Skin epidermis (tissue), 12 donors: ENCODE data around the gene GULP1.
A peak's percentile ranks its signal among the peaks of the same experiment; 100 is the strongest.
"Not testable (repeated sequence)": the region's sequence is repeated elsewhere in the genome, so short reads cannot be mapped to it uniquely, and the experiment has no call there.

Source experiments
- H3K27ac ChIP-seq, 21 experiments: fragments of 200-600 bp; sonication (generic) in 11 of 21; one replicate each; pipeline ENCODE4 v1.5.0; 2020; ENCODE audit warnings: mild to moderate bottlenecking in 3 of 21, inconsistent platforms in 2 of 21, moderate library complexity in 2 of 21
- H3K4me3 ChIP-seq, 7 experiments: fragments of 200-600 bp; sonication (generic) in 2 of 7; one replicate each; pipeline ENCODE4 v1.5.0; 2020; ENCODE audit warnings: inconsistent platforms in 2 of 7, mild to moderate bottlenecking in 2 of 7, moderate library complexity in 1 of 7

The GULP1 gene

DNA sequence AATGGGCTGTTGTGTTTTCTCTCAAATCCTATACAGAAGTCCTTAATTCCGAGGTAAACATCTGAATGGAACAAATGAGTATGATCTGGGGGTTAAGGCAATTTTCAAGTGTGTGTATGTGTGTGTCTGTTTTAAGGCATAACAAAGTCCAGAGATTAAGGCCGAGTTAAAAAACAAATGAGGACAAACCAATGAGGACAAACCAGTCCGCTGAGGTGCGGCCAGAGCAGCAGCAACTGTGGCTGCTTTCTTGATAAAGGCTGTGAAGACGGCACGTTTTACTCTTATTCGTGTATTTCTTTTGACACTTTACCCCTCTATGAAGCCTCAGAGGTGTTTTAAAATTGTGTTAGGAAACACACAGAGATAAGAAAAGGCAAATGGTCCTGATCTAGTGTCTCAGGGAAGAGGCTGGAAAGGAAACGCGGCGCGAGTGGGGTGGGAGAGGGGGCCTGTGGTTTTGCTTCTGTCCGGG is 495 bp upstream of the GULP1 start:
- Histone ChIP-seq H3K27ac (peak overlapping the region in 18 of 21 experiments; percentile 15 to 93 (median 84)), H3K4me3 (peak overlapping the region; percentile 44 to 74 (median 61))

DNA sequence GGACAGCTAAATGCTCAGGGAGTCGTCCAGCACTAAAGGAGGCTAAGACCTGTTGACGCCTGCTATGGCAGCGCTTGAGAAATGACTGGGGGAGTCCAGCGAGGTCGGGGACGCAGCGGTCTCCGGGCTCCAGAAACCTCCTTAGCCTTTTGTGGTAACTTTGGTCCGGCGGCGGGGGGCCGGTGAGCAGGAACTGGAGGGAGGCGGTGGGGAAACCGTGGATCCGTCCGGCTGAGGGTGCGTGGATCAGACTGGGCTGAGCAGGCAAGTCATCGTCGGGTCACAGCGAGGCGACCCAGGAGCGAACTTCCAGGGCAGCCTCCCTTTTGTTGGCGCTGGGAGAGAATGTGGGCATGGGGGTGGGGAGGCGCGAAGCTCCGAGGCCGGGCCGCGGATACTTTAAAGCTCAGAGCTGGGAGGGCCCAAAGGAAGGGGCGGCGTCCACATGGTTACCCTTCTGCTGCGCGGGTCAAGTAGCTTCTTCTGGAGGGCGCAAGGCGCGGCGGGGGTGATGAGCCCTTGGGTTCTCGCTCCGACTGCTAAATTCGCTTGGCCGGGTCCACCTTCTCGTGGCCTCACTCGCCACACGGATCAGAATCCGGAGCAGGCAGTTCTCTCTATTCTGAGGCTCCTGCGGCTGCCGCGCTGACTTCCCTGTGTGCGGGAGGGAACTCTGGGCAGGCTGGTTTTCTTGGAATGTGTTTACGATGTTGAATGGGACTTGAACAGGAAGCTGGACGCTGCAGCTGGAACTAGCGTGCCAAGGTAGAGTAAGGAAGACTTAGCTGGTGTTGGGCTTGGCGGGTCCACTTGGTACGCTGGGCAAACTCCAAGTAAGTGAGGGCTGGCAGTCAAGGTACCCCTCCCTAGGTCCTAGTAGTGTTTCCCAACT is 920 bp downstream of the GULP1 start:
- peak overlapping the region in 20 of 21 experiments; percentile 1 to 93 (median 83) for H3K27ac ChIP-seq
- peak overlapping the region; percentile 44 to 74 (median 61) for H3K4me3 ChIP-seq

DNA sequence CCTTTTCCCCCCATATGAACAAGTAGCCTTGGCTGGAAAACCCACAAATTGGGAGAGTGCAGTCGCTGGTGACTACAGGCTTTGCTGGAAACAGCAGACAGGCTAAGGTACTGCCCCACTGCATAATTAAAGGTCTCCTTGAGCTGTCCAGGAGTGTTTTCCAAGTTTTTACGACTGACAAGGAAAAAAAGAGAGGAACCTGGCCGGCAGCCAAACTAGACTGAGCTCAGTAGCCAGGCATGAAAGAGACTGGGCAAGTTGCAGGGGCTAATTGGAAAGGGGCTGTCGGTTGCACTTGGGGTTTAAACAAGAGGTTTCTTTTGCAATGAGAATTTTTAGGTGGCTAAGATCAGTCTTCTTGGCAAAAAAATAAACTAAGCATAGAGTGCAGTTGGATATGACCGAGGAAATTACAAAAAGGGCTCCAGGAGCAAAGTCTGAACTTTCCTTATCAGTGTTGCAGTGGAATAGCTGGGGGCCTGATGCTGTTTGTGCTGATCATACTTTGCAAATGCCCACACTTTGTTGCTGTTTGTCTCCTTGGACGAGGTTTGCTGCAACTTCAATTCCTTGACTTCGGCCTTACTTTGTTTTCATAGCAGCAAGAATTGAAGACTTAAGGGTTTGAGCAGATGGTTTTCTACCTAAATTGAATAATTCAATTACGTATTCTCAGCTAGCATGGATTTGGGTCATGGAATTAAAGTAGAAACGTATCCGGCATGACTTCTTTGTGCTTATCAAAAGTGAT is 2.1 kb downstream of the GULP1 start:
- Histone ChIP-seq H3K4me3 (peak overlapping the region in 6 of 7 experiments; percentile 44 to 74 (median 60)), H3K27ac (peak overlapping the region in 16 of 21 experiments; percentile 14 to 93 (median 80))

- Histone ChIP-seq H3K27ac (peak overlapping the region in 13 of 21 experiments; percentile 7 to 93 (median 64)), H3K4me3 (peak overlapping the region in 2 of 7 experiments; percentile 61 to 66)
These were observed 2.8 kb downstream of the GULP1 start for GRCh38 chr2:188294352-188294926.

DNA sequence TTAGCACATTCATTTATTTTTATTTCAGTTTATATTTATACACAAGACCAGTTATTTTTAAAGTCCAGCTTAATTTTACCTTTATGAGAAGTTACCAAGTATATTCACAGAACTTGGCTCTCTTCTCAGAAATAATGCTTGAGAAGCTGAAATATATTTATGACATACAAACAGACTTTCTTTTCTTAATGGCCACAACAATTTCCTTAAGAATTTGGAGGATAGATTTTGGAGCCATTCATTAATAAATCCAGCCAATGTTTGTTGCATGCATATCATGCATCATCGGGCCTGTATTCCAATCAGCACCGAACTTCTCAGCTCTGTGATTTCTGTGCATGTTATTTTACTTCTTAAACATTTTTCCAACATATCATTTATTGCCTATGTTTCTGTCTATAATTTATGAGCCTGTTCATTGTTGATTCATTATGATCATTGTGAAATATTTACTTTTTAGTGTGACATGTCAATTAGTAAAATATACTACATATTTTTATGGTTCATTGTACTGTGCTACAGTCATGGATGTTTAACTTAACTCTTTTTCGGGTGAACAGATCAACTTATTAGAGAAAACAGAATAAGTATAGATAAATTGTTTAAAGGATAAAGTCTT is 3.5 kb downstream of the GULP1 start:
- H3K4me3 ChIP-seq = no peak overlapping the region
- peak overlapping the region in 2 of 21 experiments; percentile 7 to 17 for H3K27ac ChIP-seq

DNA sequence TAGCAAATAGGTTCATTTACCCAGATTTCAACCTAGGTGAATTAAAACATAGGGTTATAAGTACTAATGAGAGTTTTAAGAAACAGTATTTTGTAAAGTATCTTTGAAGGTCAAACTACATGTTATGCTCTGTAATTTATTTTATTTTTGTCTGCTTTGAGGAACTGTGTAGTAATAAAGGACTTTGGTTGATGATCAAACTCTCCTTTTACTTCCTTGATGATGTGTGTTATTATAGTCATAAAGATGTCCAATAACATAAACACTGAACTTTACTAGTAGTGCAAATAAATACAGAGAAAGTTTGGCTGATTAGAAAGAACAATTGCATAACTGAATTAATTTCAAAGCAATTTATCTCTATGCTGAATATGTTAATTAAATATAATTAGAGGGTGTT is 6.3 kb downstream of the GULP1 start:
- Histone ChIP-seq H3K4me3 (no peak overlapping the region), H3K27ac (no peak overlapping the region)

- H3K27ac ChIP-seq, H3K4me3 ChIP-seq: not testable (repeated sequence)
These were observed 7.3 kb downstream of the GULP1 start for GRCh38 chr2:188298937-188299371.

DNA sequence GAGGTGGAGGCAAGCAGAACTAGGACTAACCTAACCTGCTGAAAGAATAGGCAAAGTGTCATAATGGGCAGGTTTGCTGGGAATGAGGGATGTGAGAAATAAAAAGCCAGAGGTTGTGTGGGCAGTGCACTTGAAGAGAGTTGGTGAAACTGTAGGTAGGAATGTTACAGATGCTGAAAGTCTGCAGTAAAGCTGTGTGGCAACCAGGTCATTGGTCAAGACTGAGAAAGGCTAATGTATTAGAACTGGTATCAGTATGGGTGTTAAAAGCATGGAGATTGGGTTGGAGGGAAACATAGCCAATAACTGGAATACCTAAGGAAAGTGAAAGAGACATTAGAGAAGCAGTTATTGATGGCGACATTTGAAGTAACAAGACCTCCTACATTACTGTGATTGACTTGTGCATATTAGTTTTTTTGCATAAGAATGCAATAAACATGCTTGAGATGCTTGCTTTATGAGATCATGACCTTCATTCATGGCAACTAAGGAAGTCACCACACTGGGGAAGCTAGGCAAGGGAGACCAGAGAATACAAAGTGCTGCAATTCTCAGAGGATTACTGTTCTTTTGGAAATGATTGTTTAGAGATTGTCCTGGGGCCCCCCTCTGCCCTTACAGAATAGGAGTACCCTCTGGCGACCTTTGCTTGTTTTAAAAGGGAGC is 11.8 kb downstream of the GULP1 start:
- Histone ChIP-seq H3K4me3 (no peak overlapping the region), H3K27ac (no peak overlapping the region)

DNA sequence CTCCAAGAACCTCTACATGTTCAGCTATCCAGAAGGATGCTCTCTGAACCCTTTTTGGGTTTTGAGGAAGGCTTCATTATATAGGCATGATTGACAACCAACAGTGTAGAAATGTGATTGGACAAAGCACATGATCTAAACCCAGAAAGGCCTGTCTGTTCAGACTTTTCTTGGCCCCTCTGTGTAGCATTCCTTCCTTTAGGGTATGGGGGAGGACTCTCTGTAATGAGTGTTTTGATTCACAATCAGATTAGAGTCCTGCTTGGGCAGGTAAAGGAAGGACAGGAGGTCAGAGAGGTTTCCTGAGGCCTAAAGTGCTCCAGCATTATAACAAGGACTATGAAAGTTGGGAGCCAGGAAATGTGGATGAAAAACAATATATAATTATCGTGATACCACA is 13.6 kb downstream of the GULP1 start:
- Histone ChIP-seq H3K4me3 (no peak overlapping the region), H3K27ac (no peak overlapping the region)

DNA sequence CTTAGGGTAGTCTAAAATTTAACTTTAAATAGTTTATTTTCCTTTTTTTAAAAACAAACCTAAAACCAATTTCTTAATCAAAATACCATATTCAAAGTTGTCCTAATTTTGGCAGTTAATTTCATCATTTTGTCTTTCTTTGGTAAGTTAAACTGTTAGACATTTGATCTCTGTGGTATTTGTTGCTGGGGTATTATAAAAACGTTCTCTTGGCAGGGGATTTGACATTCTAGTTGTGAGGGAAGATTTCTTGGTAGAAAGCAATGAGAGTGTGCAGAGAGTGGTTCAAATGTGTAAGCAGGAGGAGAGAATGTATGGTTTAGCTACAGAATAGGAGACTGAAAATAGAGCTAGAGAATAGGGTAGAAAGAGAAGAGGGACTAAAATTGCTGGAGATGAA is 14.6 kb downstream of the GULP1 start:
- H3K4me3 ChIP-seq = no peak overlapping the region
- no peak overlapping the region for H3K27ac ChIP-seq

DNA sequence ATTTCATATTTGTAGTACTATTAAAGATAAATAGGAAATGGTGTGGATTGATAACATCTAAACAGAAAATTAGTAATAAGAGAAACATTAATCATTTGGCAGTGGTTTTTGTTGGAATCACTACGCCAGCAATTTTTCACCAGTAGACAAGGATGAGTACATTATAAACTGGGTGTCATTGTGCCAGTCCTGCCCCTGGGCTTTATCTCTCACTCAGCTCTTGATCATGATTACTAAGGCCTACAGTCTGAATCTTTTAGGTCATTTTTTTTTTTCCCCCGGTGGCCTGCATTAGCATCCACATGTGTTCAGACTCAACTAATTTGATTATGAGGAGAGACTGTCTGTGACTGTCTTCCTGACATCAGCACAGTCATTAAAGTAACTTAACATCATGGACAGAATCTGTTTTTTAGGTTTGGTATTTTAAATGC is 16.2 kb downstream of the GULP1 start:
- peak overlapping the region in 1 of 21 experiments; percentile 9 for H3K27ac ChIP-seq
- H3K4me3 ChIP-seq = no peak overlapping the region

- Histone ChIP-seq H3K4me3 (no peak overlapping the region), H3K27ac (peak overlapping the region in 1 of 21 experiments; percentile 9)
These were observed 16.8 kb downstream of the GULP1 start for GRCh38 chr2:188308483-188308882.

DNA sequence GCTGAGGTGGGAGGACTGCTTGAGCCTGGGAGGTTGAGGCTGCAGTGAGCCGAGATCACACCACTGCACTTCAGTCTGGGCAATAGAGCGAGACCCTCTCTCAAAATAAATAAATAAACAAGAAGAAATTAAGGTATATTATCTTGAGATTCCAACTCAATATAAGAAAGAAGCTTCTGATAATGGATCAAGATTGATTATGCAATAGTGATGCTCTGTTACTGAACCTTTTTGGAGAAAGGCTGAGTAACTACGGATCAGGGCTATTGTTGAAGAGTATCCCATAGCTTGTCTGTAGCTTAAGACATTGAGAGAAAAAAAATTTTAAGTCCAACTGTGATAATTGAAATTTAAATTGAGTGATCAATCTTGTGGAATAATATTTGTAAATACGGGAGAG is 17.7 kb downstream of the GULP1 start:
- Histone ChIP-seq H3K27ac (no peak overlapping the region), H3K4me3 (no peak overlapping the region)

GRCh38 chr2:188314314-188315054 is 22.8 kb downstream of the GULP1 start:
- no peak overlapping the region for H3K27ac ChIP-seq
- no peak overlapping the region for H3K4me3 ChIP-seq

- no peak overlapping the region for H3K4me3 ChIP-seq
- H3K27ac ChIP-seq = no peak overlapping the region
These were observed 24.1 kb downstream of the GULP1 start for GRCh38 chr2:188315750-188316149.

GRCh38 chr2:188316342-188316741 is 24.7 kb downstream of the GULP1 start:
- Histone ChIP-seq H3K4me3 (no peak overlapping the region), H3K27ac (no peak overlapping the region)

DNA sequence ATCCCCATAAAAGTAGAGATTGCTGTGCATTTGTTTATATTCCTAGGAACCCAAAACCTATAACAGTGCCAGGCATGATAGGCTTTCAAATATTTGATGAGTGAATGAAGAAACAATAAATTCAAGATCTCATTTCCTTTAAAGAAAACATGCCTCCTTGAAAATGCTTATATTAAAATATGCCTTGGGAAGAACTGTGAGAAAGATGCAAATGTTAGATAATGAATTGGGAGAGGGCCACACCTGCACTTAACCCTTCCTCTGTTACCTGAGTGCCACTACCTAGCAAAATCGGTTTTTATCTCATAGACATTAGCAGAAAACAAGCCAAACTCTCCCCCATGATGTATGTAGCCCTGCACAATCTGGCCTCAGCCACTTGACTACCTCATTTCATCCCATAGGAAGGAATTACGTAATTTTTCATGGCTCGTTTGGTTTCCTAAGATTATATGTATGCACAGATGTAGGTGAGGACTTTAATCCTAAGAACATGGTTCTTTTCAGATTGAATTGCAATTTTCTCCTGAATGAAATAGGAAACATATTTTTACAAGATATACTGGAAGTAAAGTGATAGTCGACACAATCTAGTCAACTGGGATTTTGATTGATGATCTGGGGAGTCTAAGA is 25.2 kb downstream of the GULP1 start:
- no peak overlapping the region for H3K4me3 ChIP-seq
- no peak overlapping the region for H3K27ac ChIP-seq

DNA sequence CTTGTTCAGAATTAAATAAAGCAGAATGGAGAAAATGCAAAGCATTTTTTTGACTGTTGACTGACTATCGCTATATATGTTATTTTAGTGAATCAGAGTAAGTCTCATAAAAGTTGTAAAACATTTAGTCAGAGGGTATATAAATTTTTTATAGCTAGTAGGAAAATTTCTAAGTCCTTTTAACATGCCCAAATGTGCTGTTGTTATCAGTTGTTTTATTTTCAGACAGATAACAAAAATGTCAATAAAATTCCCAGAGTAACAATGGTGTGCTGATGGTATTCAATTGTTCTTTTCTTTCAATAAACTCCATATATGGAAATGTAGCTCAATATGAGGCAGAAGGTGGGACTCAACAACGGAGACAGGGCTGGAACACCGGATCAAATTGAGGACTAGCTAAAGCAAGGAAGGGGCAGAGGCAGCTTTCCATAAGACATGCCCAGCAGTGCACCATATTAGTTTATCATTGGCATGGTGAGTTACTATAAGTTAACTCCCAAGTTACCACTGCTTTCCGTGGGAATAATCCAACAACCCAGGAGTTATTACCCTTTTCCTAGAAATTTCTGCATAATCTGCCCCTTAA is 26.6 kb downstream of the GULP1 start:
- H3K4me3 ChIP-seq = no peak overlapping the region
- H3K27ac ChIP-seq = no peak overlapping the region
